H1 (cell line): ENCODE measurements around the gene HSF4. TPM values are rescaled to one million over a fixed set of nuclear protein-coding genes. Genes with fewer than 3 reads are reported as not detected.

Experiments used
- CTCF ChIA-PET: fragments of 300-600 bp; sonication (Branson Sonifier 250); formaldehyde crosslinking; loops from one replicate; lab custom pipeline; 2021; ENCODE audit not compliant: partially characterized antibody; lab: Charles Lee
- POLR2A ChIA-PET: fragments of 300-600 bp; sonication (Branson Sonifier 250); formaldehyde crosslinking; loops from one replicate; lab custom pipeline; 2021; ENCODE audit warnings: inconsistent platforms; ENCODE audit not compliant: partially characterized antibody; lab: Charles Lee
- DNase-seq, 2 experiments: peaks; one replicate each; pipeline versions ENCODE4 v3.0.0 to v3.0.0-alpha.2; 2010 to 2022; ENCODE audit warnings: low spot score in 2 of 2, low read depth in 1 of 2, mixed read lengths in 1 of 2
- FAIRE-seq: peaks from 2 replicates; lab custom pipeline; 2011; peaks lifted over from hg19 to GRCh38; lab: Jason Lieb, UNC
- H2AFZ ChIP-seq: 2 replicates; pipeline ENCODE4 v1.8.1; 2012; ENCODE audit warnings: low read length, inconsistent platforms
- H2AK5ac ChIP-seq: 2 replicates; pipeline ENCODE4 v1.6.1; 2013; ENCODE audit warnings: low read depth, low read length
- H2BK120ac ChIP-seq: replicated peaks from 2 replicates; pipeline ENCODE3; 2013; ENCODE audit warnings: low read depth, low read length, inconsistent platforms
- H2BK12ac ChIP-seq: 2 replicates; pipeline ENCODE4 v1.6.1; 2013; ENCODE audit warnings: low read depth, low read length
- H2BK15ac ChIP-seq: 2 replicates; pipeline ENCODE4 v1.6.1; 2013; ENCODE audit warnings: low read length
- H2BK20ac ChIP-seq: 2 replicates; pipeline ENCODE4 v1.6.1; 2013; ENCODE audit warnings: low read length
- H2BK5ac ChIP-seq: 2 replicates; pipeline ENCODE4 v1.6.1; 2013; ENCODE audit warnings: low read depth, low read length
- H3K14ac ChIP-seq: 2 replicates; pipeline ENCODE4 v1.6.1; 2013; ENCODE audit warnings: inconsistent platforms; ENCODE audit not compliant: insufficient read length
- H3K18ac ChIP-seq: 2 replicates; pipeline ENCODE4 v1.6.1; 2013; ENCODE audit warnings: low read length; ENCODE audit errors: extremely low read depth
- H3K23ac ChIP-seq: 2 replicates; pipeline ENCODE4 v1.6.1; 2013; ENCODE audit warnings: inconsistent platforms; ENCODE audit not compliant: insufficient read length
- H3K23me2 ChIP-seq: 2 replicates; pipeline ENCODE4 v1.6.1; 2013; ENCODE audit warnings: low read depth, low read length
- H3K27ac ChIP-seq: 2 replicates; pipeline ENCODE4 v1.6.1; 2011; ENCODE audit warnings: low read depth, low read length, inconsistent platforms
- H3K27me3 ChIP-seq, 4 experiments: replicated peaks in 1 of 4; 1 replicate in 1 of 4; 2 replicates in 3 of 4; pipeline versions ENCODE4 v1.6.1 to v1.8.1; 2011 to 2013; ENCODE audit warnings: low read length in 3 of 4, mild to moderate bottlenecking in 3 of 4, inconsistent platforms in 2 of 4, mixed read lengths in 2 of 4, moderate library complexity in 1 of 4; ENCODE audit not compliant: control insufficient read depth in 3 of 4, insufficient read depth in 3 of 4; ENCODE audit errors: extremely low read depth in 1 of 4
- H3K36me3 ChIP-seq, 4 experiments: 2 replicates each; pipeline versions ENCODE4 v1.6.1 to v1.8.1; 2011 to 2013; ENCODE audit warnings: mild to moderate bottlenecking in 4 of 4, low read length in 3 of 4, moderate library complexity in 2 of 4, control low read depth in 1 of 4, inconsistent platforms in 1 of 4; ENCODE audit not compliant: insufficient read depth in 4 of 4, control insufficient read depth in 2 of 4
- H3K4ac ChIP-seq: replicated peaks from 2 replicates; pipeline ENCODE3; 2013; ENCODE audit warnings: low read length, low read depth, mixed read lengths, inconsistent platforms; ENCODE audit not compliant: insufficient read length
- H3K4me1 ChIP-seq, 4 experiments: replicated peaks in 1 of 4; 1 replicate in 1 of 4; 2 replicates in 3 of 4; pipeline versions ENCODE4 v1.6.1 to v1.8.1; 2011 to 2013; ENCODE audit warnings: low read length in 3 of 4, inconsistent platforms in 2 of 4, mixed read lengths in 1 of 4; ENCODE audit not compliant: insufficient read depth in 4 of 4, control insufficient read depth in 3 of 4
- H3K4me2 ChIP-seq, 2 experiments: 2 replicates each; pipeline versions ENCODE4 v1.6.1 to v1.8.1; 2011 to 2013; ENCODE audit warnings: low read depth in 2 of 2, low read length in 2 of 2, control low read depth in 1 of 2, inconsistent platforms in 1 of 2, mild to moderate bottlenecking in 1 of 2; ENCODE audit not compliant: insufficient read depth in 1 of 2
- H3K4me3 ChIP-seq, 4 experiments: fragments of 200-600, 300-600 bp in 1 of 4; sonication (generic), shearing (Covaris generic), sonication (Bioruptor Twin) in 1 of 4; 2 replicates each; pipeline versions ENCODE4 v1.5.1 to v1.8.1; 2011 to 2016; ENCODE audit warnings: low read length in 4 of 4, low read depth in 3 of 4, control low read depth in 2 of 4, inconsistent platforms in 2 of 4, mild to moderate bottlenecking in 2 of 4, mixed read lengths in 1 of 4, moderate library complexity in 1 of 4; ENCODE audit not compliant: insufficient read depth in 2 of 4; ENCODE audit errors: extremely low read depth in 1 of 4
- H3K56ac ChIP-seq: replicated peaks from 2 replicates; pipeline ENCODE3; 2013; ENCODE audit warnings: low read depth, mild to moderate bottlenecking, mixed read lengths, low read length, inconsistent platforms; ENCODE audit not compliant: insufficient read length
- H3K79me1 ChIP-seq: 2 replicates; pipeline ENCODE4 v1.6.1; 2013; ENCODE audit warnings: low read depth, low read length, control low read depth
- H3K79me2 ChIP-seq, 2 experiments: 2 replicates each; pipeline versions ENCODE4 v1.6.1 to v1.8.1; 2012 to 2013; ENCODE audit warnings: low read length in 2 of 2, mild to moderate bottlenecking in 2 of 2, inconsistent platforms in 1 of 2; ENCODE audit not compliant: insufficient read depth in 2 of 2, control insufficient read depth in 1 of 2
- H3K9ac ChIP-seq, 4 experiments: replicated peaks in 1 of 4; 1 replicate in 1 of 4; 2 replicates in 3 of 4; pipeline versions ENCODE4 v1.6.1 to v1.8.1; 2011 to 2013; ENCODE audit warnings: low read depth in 3 of 4, low read length in 3 of 4, control low read depth in 2 of 4, mild to moderate bottlenecking in 2 of 4, moderate library complexity in 2 of 4, inconsistent platforms in 1 of 4; ENCODE audit errors: extremely low read depth in 1 of 4
- H3K9me3 ChIP-seq, 2 experiments: 2 replicates each; pipeline versions ENCODE4 v1.6.1 to v1.8.1; 2012 to 2013; ENCODE audit warnings: mild to moderate bottlenecking in 2 of 2, moderate library complexity in 2 of 2, control low read depth in 1 of 2, inconsistent platforms in 1 of 2, low read depth in 1 of 2, low read length in 1 of 2, mixed read lengths in 1 of 2; ENCODE audit not compliant: insufficient read depth in 2 of 2
- H4K20me1 ChIP-seq, 2 experiments: replicated peaks in 1 of 2; 2 replicates each; pipeline versions ENCODE3 to v1.8.1; 2011 to 2013; ENCODE audit warnings: inconsistent platforms in 2 of 2, low read length in 2 of 2, mild to moderate bottlenecking in 1 of 2; ENCODE audit not compliant: insufficient read depth in 2 of 2, control insufficient read depth in 1 of 2
- H4K5ac ChIP-seq: 2 replicates; pipeline ENCODE4 v1.6.1; 2013; ENCODE audit warnings: low read length, low read depth, mixed read lengths, inconsistent platforms; ENCODE audit not compliant: insufficient read length
- H4K8ac ChIP-seq: 2 replicates; pipeline ENCODE4 v1.8.0; 2013; ENCODE audit warnings: mild to moderate bottlenecking, moderate library complexity, low read length, inconsistent platforms; ENCODE audit not compliant: insufficient read depth; ENCODE audit errors: extremely low read depth
- H4K91ac ChIP-seq: replicated peaks from 2 replicates; pipeline ENCODE3; 2013; ENCODE audit warnings: low read length, mixed read lengths, inconsistent platforms; ENCODE audit not compliant: insufficient read length
- CREB1 ChIP-seq: IDR thresholded peaks from 2 replicates; pipeline ENCODE4 v1.6.1; 2012; ENCODE audit warnings: inconsistent platforms
- JUN ChIP-seq: IDR thresholded peaks from 2 replicates; pipeline ENCODE4 v1.6.1; 2011; ENCODE audit warnings: low read depth, mild to moderate bottlenecking, improper control_type of control experiment, low read length
- SAP30 ChIP-seq: fragments of 300-600 bp; sonication (generic); IDR thresholded peaks from 2 replicates; pipeline ENCODE4 v1.7.1; 2012; ENCODE audit warnings: low read length, moderate library complexity, mild to moderate bottlenecking, inconsistent platforms; ENCODE audit not compliant: insufficient read depth, insufficient replicate concordance
- SRF ChIP-seq: IDR thresholded peaks from 2 replicates; pipeline ENCODE4 v1.6.1; 2011; ENCODE audit warnings: mild to moderate bottlenecking, low read depth, low read length, moderate library complexity
- WGBS, 2 experiments: shearing (Covaris generic) in 1 of 2; methylation state at CpG; one replicate each; pipeline versions ENCODE4 v1.1.6 to v1.1.7; 2013 to 2015; ENCODE audit warnings: low lambda C conversion rate in 2 of 2, mixed read lengths in 2 of 2, inconsistent platforms in 1 of 2, low coverage in 1 of 2, missing lambda C conversion rate in 1 of 2; ENCODE audit not compliant: insufficient replicate concordance in 2 of 2, insufficient coverage in 1 of 2, insufficient read length in 1 of 2; ENCODE audit errors: extremely low coverage in 1 of 2, missing lambda C conversion rate in 1 of 2; 5-methylcytosine and 5-hydroxymethylcytosine counted together
- polyA plus RNA-seq, 7 experiments: library from polyadenylated mRNA; depleted of rRNA in 3 of 7; stranded (reverse) in 5 of 7; unstranded in 2 of 7; fragments of >200 nt in 5 of 7; fragments of 200-250 nt in 2 of 7; gene quantifications; 1 replicate in 5 of 7; 2 replicates in 1 of 7; 4 replicates in 1 of 7; pipeline versions ENCODE4 v1.2.1 to v1.2.3, GENCODE V29; 2011 to 2013; ENCODE audit warnings: missing spikeins in 2 of 7, mixed read lengths in 2 of 7
- total RNA-seq: library from RNA; stranded (reverse); fragmentation: NEBNext Ultra II Directional; extraction: Animal tissue kit (Norgen Biotek cat#: 25700); gene quantifications from 2 replicates; pipeline ENCODE4 v1.2.1, GENCODE V29; 2021
- TF ChIP-seq, protein P1 (sequence below): IDR thresholded peaks from 2 replicates; pipeline ENCODE4 v1.6.1; 2012; ENCODE audit warnings: inconsistent platforms
- TF ChIP-seq, protein P2 (sequence below): IDR thresholded peaks from 2 replicates; pipeline ENCODE4 v1.6.1; 2012; ENCODE audit warnings: inconsistent platforms
- TF ChIP-seq, protein P3 (sequence below): IDR thresholded peaks from 2 replicates; pipeline ENCODE4 v1.6.1; 2011; ENCODE audit warnings: low read length, improper control_type of control experiment

Gene HSF4
- total and polyA plus RNA-seq, 2 of the 8 experiments (the other 6 are each of a cell fraction or from before 2014, with no cell fraction given), result 0.14 TPM; not detected in 1

DNA sequence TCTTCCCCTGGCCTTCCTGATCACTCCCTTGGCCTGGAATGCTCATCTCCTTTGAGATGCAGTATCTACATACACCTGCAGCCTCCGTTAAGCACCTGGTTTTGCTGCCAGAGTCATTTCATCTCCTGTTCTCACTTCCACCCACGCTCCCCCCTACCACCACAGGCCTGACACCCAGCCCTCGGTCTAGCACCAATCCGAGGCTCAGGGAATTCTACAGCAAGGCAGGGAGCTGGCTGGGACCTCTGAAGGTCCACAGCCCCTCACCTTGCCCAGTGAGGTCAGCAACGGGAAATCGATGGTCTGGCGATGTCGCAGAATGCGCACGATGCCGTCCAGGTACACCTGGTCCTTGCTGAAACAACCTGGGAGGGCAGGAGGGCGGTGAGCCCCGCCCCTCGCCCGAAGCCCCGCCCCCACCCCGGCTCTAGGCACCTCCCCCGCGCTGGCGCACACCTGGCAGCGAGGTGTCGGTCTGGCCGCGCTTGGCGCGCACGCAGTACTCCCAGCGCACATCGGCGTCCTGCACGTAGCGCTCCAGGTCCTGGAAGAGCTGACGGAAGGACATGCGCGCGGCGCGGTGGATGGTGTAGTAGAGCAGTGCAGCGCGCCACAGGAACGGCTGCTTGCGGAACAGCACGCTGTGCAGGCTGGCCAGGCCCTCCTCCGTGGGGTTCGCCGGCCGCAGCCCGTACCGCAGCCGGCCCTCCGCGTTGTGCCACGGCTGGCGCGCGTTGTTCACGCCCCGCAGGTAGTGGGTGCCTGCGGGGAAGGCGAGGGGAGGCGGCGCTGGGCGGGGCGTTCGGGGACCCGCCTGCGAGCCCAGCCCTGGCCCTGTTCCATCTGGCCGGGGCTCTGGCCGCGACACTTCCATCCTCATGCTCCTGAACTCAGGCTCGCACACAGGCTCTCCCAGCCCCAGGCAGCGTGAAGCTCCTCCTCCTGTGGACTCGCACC is 13.5 kb downstream of the HSF4 start:
- H3K9ac ChIP-seq, result no peak overlapping the region
- H3K36me3 ChIP-seq, result no peaks in the 10 kb centered on the region
- H4K20me1 ChIP-seq, result peaks cover 7 to 29% of the 10 kb centered on the region in 2 experiments
- peak overlapping the region; percentile 86; the same call in 1 of the 2 replicates for H2BK20ac ChIP-seq
- H2AK5ac ChIP-seq, result 0 out of 2 replicates have a peak overlapping the region, but pooled peaks have one; percentile 19
- H2AFZ ChIP-seq, result peak overlapping the region; percentile 16; the same call in 1 of the 2 replicates
- H2BK5ac ChIP-seq, result peak overlapping the region; percentile 81; the same call in 1 of the 2 replicates
- peak overlapping the region; percentile 26 for H4K91ac ChIP-seq
- H3K9me3 ChIP-seq, result no peaks in the 10 kb centered on the region
- WGBS, 2 experiments, result 5% methylated on average over 40 of the region's 73 CpGs; no CpG with 5 or more reads in 1 of the 2 experiments
- H3K79me1 ChIP-seq, result no peaks in the 10 kb centered on the region
- ChIA-PET CTCF (interaction anchor here (0.9 to 19.3 kb wide), 9 partner anchors 9 to 221 kb away, joined by 3 to 291 read pairs (median 5); partner anchors contain the start of genes B3GNT9, E2F4, EXOC3L1 and FBXL8), POLR2A (interaction anchor here (1.5 to 7.3 kb wide), 5 partner anchors 15 to 160 kb away, joined by 3 to 59 read pairs (median 7); partner anchors contain the start of genes B3GNT9, FBXL8, FHOD1 and HSF4)
- no peak overlapping the region for H4K5ac ChIP-seq
- H3K14ac ChIP-seq, result no peak overlapping the region
- H3K4me1 ChIP-seq, result peaks cover 0 to 25% (median 21%) of the 10 kb centered on the region in 4 experiments; a peak in 5 of 7 replicates
- H3K27ac ChIP-seq, result no peak overlapping the region
- peak overlapping the region; percentile 27; the same call in 1 of the 2 replicates for H2BK12ac ChIP-seq
- peaks cover 28 to 53% (median 51%) of the 10 kb centered on the region in 4 experiments for H3K27me3 ChIP-seq
- peaks cover 17% of the 10 kb centered on the region for H3K23me2 ChIP-seq
- DNase-seq (peak; percentile 86 to 87), FAIRE-seq (no peak)
- H3K4me2 ChIP-seq, result peak overlapping the region; percentile 52 to 89
- no peak overlapping the region for H2BK120ac ChIP-seq
- H3K23ac ChIP-seq, result no peak overlapping the region
- H4K8ac ChIP-seq, result no peak overlapping the region; the same call in 1 of the 2 replicates
- peaks cover 0 to 5% of the 10 kb centered on the region in 2 experiments; a peak in 1 of 4 replicates for H3K79me2 ChIP-seq
- no peak overlapping the region for H3K56ac ChIP-seq
- H2BK15ac ChIP-seq, result 0 out of 2 replicates have a peak overlapping the region, but pooled peaks have one; percentile 75
- peak overlapping the region; percentile 42; the same call in 1 of the 2 replicates for H3K18ac ChIP-seq
- H3K4ac ChIP-seq, result peak overlapping the region; percentile 69
- H3K4me3 ChIP-seq, result peak overlapping the region; percentile 31 to 64 (median 38)
- TF ChIP-seq SRF (no peak), JUN (no peak), SAP30 (no peak), CREB1 (peak; percentile 89)
- TF ChIP-seq, protein P1, sequence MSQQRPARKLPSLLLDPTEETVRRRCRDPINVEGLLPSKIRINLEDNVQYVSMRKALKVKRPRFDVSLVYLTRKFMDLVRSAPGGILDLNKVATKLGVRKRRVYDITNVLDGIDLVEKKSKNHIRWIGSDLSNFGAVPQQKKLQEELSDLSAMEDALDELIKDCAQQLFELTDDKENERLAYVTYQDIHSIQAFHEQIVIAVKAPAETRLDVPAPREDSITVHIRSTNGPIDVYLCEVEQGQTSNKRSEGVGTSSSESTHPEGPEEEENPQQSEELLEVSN, result peak; percentile 67
- TF ChIP-seq, protein P2, sequence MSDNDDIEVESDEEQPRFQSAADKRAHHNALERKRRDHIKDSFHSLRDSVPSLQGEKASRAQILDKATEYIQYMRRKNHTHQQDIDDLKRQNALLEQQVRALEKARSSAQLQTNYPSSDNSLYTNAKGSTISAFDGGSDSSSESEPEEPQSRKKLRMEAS, result peak; percentile 86
- TF ChIP-seq, protein P3, sequence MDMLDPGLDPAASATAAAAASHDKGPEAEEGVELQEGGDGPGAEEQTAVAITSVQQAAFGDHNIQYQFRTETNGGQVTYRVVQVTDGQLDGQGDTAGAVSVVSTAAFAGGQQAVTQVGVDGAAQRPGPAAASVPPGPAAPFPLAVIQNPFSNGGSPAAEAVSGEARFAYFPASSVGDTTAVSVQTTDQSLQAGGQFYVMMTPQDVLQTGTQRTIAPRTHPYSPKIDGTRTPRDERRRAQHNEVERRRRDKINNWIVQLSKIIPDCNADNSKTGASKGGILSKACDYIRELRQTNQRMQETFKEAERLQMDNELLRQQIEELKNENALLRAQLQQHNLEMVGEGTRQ, result no peak
